HepG2 (cell line): ENCODE results near the gene TOE1.
"Not testable (repeated sequence)": the region's sequence is repeated elsewhere in the genome, so short reads cannot be mapped to it uniquely, and the experiment has no call there.

Experiments used
- CTCF ChIP-seq: sonication (generic); formaldehyde crosslinking; IDR thresholded peaks from 2 replicates; pipeline ENCODE4 v1.5.0; 2020; ENCODE audit warnings: mild to moderate bottlenecking, missing genetic modification reagents, moderate library complexity
- TF ChIP-seq, protein P1 (sequence below), 2 experiments: sonication (generic) in 1 of 2; formaldehyde crosslinking in 1 of 2; IDR thresholded peaks; 2 replicates each; pipeline versions ENCODE4 v1.4.0 to v1.6.1; 2018 to 2020; ENCODE audit warnings: missing genetic modification reagents in 2 of 2, borderline replicate concordance in 1 of 2, low read depth in 1 of 2, mild to moderate bottlenecking in 1 of 2, missing biosample characterization in 1 of 2

- TF ChIP-seq CTCF (CRISPR knock-in tag) = not testable (repeated sequence)
- TF ChIP-seq, protein P1, sequence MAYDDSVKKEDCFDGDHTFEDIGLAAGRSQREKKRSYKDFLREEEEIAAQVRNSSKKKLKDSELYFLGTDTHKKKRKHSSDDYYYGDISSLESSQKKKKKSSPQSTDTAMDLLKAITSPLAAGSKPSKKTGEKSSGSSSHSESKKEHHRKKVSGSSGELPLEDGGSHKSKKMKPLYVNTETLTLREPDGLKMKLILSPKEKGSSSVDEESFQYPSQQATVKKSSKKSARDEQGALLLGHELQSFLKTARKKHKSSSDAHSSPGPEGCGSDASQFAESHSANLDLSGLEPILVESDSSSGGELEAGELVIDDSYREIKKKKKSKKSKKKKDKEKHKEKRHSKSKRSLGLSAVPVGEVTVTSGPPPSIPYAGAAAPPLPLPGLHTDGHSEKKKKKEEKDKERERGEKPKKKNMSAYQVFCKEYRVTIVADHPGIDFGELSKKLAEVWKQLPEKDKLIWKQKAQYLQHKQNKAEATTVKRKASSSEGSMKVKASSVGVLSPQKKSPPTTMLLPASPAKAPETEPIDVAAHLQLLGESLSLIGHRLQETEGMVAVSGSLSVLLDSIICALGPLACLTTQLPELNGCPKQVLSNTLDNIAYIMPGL (CRISPR knock-in tag; IDR thresholded peaks at IDR 0.05; ENCODE audit: borderline replicate concordance in 1 of 2, low read depth in 1 of 2) = not testable (repeated sequence)
These were observed 44.2 kb downstream of the TOE1 start for GRCh38 chr1:45384213-45384612.
